Measurements from ENCODE around the gene TMIGD3.

Gene TMIGD3

GRCh38 chr1:111540928-111541327, 37.5 kb upstream of the TMIGD3 start:
- TF ChIP-seq EZH2phosphoT487 (conservative IDR thresholded peaks at IDR 0.05; ENCODE audit: low read length) (no peak), CTCF (IDR thresholded peaks at IDR 0.05; ENCODE audit: insufficient read depth, low read length, poor library complexity, severe bottlenecking) (no peak)
- no peaks in the 10 kb centered on the region for H3K9me3 ChIP-seq (ENCODE audit: insufficient read depth, low read length)
- no peak overlapping the region for H2AFZ ChIP-seq (ENCODE audit: low read depth, low read length, severe bottlenecking)
- no peaks in the 10 kb centered on the region for H3K27me3 ChIP-seq (ENCODE audit: low read length)
- no peak overlapping the region for H3K9ac ChIP-seq (ENCODE audit: low read length)
- H3K36me3 ChIP-seq (ENCODE audit: low read length), result no peaks in the 10 kb centered on the region
- no peak overlapping the region for H3K27ac ChIP-seq (ENCODE audit: low read depth, low read length)
- H3F3A ChIP-seq (ENCODE audit: insufficient read depth), result no peaks in the 10 kb centered on the region
- no peak overlapping the region for H3K4me3 ChIP-seq (ENCODE audit: insufficient read depth, low read length, poor library complexity, severe bottlenecking)
- H4K20me1 ChIP-seq (ENCODE audit: low read depth, low read length), result no peaks in the 10 kb centered on the region
- H3K79me2 ChIP-seq (ENCODE audit: insufficient read depth, low read length), result no peaks in the 10 kb centered on the region
- no peaks in the 10 kb centered on the region for H3K9me2 ChIP-seq (replicated peaks; ENCODE audit: insufficient read depth, low read length)
- H3K4me2 ChIP-seq (ENCODE audit: low read depth, low read length, poor library complexity, severe bottlenecking), result no peak overlapping the region

GRCh38 chr1:111538343-111539025, 35.1 kb upstream of the TMIGD3 start:
- no peak overlapping the region for H3K27ac ChIP-seq (ENCODE audit: low read depth, low read length)
- no peaks in the 10 kb centered on the region for H3K9me3 ChIP-seq (ENCODE audit: insufficient read depth, low read length)
- no peak overlapping the region for H3K4me3 ChIP-seq (ENCODE audit: insufficient read depth, low read length, poor library complexity, severe bottlenecking)
- H2AFZ ChIP-seq (ENCODE audit: low read depth, low read length, severe bottlenecking), result no peak overlapping the region
- no peak overlapping the region for H3K4me2 ChIP-seq (ENCODE audit: low read depth, low read length, poor library complexity, severe bottlenecking)
- no peaks in the 10 kb centered on the region for H3K79me2 ChIP-seq (ENCODE audit: insufficient read depth, low read length)
- no peaks in the 10 kb centered on the region for H3K9me2 ChIP-seq (replicated peaks; ENCODE audit: insufficient read depth, low read length)
- no peaks in the 10 kb centered on the region for H4K20me1 ChIP-seq (ENCODE audit: low read depth, low read length)
- no peaks in the 10 kb centered on the region for H3F3A ChIP-seq (ENCODE audit: insufficient read depth)
- no peaks in the 10 kb centered on the region for H3K36me3 ChIP-seq (ENCODE audit: low read length)
- no peaks in the 10 kb centered on the region for H3K27me3 ChIP-seq (ENCODE audit: low read length)
- TF ChIP-seq EZH2phosphoT487 (conservative IDR thresholded peaks at IDR 0.05; ENCODE audit: low read length), result no peak
- TF ChIP-seq CTCF (IDR thresholded peaks at IDR 0.05; ENCODE audit: insufficient read depth, low read length, poor library complexity, severe bottlenecking), result no peak
- H3K9ac ChIP-seq (ENCODE audit: low read length), result no peak overlapping the region

- Histone ChIP-seq H3K9me3 (ENCODE audit: insufficient read depth, low read length) (no peaks in the 10 kb centered on the region), H3K79me2 (ENCODE audit: insufficient read depth, low read length) (no peaks in the 10 kb centered on the region), H3F3A (ENCODE audit: insufficient read depth) (no peaks in the 10 kb centered on the region), H3K9ac (ENCODE audit: low read length) (no peak overlapping the region), H3K27me3 (ENCODE audit: low read length) (no peaks in the 10 kb centered on the region), H3K4me3 (ENCODE audit: insufficient read depth, low read length, poor library complexity, severe bottlenecking) (no peak overlapping the region), H3K36me3 (ENCODE audit: low read length) (no peaks in the 10 kb centered on the region), H3K4me2 (ENCODE audit: low read depth, low read length, poor library complexity, severe bottlenecking) (no peak overlapping the region), H2AFZ (ENCODE audit: low read depth, low read length, severe bottlenecking) (no peak overlapping the region), H3K9me2 (replicated peaks; ENCODE audit: insufficient read depth, low read length) (no peaks in the 10 kb centered on the region), H3K27ac (ENCODE audit: low read depth, low read length) (no peak overlapping the region), H4K20me1 (ENCODE audit: low read depth, low read length) (no peaks in the 10 kb centered on the region)
- TF ChIP-seq CTCF (IDR thresholded peaks at IDR 0.05; ENCODE audit: insufficient read depth, low read length, poor library complexity, severe bottlenecking) (no peak), EZH2phosphoT487 (conservative IDR thresholded peaks at IDR 0.05; ENCODE audit: low read length) (no peak)
Measured at GRCh38 chr1:111535256-111536191, 32.1 kb upstream of the TMIGD3 start.
